CMK (cell line): Measurements from ENCODE around the gene DPY19L1.
"Not testable (repeated sequence)": the region's sequence is repeated elsewhere in the genome, so short reads cannot be mapped to it uniquely, and the experiment has no call there.

Source experiments
- DNase-seq: peaks from one replicate; pipeline ENCODE4 v3.0.0-alpha.2; 2010; ENCODE audit warnings: low read depth

The DPY19L1 gene

DNA sequence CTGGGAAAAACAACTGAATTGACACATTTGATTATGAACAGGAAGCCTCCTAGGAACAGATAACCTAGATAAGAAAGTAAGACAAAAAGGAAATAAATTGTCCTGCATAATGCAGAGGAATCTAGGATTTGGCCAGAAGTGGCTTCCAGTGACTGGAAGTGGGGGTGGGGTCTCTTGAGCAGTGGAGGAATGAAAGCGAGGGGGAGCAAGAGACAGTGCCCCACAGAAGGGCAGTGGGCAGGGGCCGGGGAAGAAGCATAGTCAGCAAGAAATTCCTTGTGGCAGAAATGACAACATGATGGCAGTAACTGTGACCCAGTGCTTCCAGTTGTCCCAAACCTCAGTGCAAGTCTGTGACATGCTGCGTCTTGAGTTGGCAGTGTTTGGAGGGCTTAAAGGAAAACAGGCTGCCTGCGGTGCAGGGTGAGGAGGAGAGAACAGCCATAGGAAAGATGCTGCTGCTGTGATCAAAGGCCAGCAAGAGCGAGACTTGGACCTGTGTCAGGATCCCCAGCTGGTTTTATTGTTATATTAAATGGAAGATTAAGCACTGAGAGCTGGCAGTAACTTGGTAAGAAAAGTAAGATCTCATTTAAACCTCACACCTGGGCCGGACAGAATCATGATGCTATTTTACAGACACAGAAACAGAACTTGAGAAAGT lies 119.0 kb downstream of the DPY19L1 start:
- not testable (repeated sequence) for DNase-seq

GRCh38 chr7:34917515-34917914 lies 119.8 kb downstream of the DPY19L1 start:
- DNase-seq: not testable (repeated sequence)

- DNase-seq: no peak
Measured at GRCh38 chr7:34916267-34916666, 121.0 kb downstream of the DPY19L1 start.

DNA sequence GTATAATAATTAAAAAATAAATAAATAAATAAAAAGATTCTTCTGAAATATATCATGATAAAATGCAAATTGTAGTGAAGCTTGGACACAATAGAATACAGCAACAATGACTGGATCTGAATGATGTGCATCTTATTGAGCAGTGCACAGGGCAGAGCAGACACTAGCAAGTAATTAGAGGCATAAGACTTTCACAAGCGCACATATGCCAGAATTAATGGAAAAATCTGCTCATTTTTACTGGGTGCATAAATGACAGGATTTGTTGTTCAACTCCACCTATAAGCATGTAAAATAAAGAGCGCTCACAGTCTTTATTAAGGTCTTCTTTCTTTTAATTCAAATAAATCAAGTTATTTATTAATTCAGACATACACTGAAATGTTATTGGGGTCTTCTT lies 125.0 kb downstream of the DPY19L1 start:
- DNase-seq: no peak

GRCh38 chr7:34906266-34906850 lies 130.9 kb downstream of the DPY19L1 start:
- not testable (repeated sequence) for DNase-seq

DNA sequence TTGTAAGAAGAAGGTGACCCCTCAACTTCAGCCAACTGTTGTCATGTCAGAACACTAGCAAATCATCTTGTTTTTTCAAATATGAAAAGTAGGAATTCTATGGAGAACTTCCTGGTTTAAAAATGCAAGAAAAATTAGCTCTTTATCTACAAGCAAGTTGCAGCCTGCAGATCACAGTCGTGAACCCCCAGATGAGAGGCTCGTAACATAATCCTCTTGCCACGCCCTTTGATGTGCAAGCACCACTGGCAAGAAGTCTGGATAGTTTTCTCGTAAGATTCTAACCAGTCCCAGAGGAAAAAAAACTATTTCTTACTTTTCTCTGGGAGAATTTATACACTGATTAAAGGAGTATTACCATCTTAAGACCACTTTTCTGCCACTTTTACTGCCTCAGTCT lies 132.3 kb downstream of the DPY19L1 start:
- no peak for DNase-seq

- DNase-seq: not testable (repeated sequence)
Measured at GRCh38 chr7:34903921-34904320, 133.4 kb downstream of the DPY19L1 start.

DNA sequence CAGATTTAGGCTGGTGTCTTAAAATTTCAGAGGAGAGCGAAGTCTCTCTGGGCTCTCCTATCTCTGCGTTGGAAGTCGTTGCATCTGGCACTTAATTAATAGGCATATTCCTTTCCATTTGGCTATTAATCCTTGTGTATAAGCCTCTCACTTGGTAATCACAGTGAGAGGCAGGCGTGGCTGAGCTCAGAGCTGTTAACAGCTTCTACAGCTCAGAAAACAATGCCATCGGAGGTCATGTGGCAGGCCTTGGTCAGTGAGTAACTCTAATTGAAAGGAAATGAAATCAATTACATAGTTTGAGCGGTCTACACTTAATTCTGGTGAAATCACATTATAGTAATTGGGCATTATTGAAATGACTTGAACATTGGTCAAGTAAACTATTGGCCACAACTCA lies 135.1 kb downstream of the DPY19L1 start:
- DNase-seq: no peak

- DNase-seq: no peak
Measured at GRCh38 chr7:34900891-34901513, 136.3 kb downstream of the DPY19L1 start.

- no peak for DNase-seq
Measured at GRCh38 chr7:34895202-34895601, 142.1 kb downstream of the DPY19L1 start.

- no peak for DNase-seq
Measured at GRCh38 chr7:34889951-34890350, 147.3 kb downstream of the DPY19L1 start.

DNA sequence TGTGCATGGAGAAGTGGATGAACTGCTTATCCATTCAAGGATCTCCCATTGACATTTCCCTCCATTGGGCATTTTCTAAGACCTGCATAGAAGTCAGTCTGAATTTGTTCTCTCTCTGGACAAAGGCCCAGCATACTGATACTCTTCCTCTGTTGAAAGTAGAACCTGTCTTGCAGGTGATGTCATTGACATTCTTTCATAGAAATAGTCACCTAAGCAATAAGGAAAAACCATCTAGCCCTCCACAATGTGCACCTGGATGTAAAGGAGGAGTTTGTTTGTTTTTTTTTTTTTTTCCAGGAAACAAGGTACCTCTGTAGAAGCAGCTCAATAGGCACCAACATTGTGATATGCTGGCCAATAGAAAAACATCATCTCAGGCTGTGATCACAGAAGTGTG lies 150.4 kb downstream of the DPY19L1 start:
- DNase-seq: no peak

GRCh38 chr7:34883855-34884254 lies 153.4 kb downstream of the DPY19L1 start:
- not testable (repeated sequence) for DNase-seq

DNA sequence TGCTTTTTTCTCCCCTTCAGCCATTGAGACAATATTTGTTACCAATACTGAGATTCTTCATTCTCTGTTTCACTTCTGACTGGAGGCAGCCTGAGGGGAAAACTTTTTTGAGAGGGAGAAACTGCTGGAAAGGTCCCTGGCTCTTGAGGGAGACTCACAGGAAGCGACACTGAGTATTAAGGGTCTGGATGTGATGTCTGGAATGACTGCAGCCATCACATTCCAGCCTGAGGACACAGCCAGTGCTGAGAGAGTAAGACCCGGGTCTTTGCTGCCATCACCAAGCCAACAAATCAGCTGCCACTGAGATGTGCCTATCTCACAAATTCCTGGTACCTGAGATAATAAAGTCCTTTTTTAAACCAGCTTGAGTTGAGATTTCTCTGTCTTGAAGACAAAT lies 157.4 kb downstream of the DPY19L1 start:
- DNase-seq: no peak

GRCh38 chr7:34878944-34879735 lies 158.1 kb downstream of the DPY19L1 start:
- not testable (repeated sequence) for DNase-seq
